RWPE2 (cell line): ENCODE results near the gene SLC35F3.

Source experiments
- ATAC-seq: fragments of 200-7000 bp; cut with Tn5 transposase; 3 replicates; pipeline ENCODE4 v1.9.1; 2021; ENCODE audit warnings: low read depth
- DNase-seq: peaks from one replicate; pipeline ENCODE4 v3.0.0-alpha.2; 2020; ENCODE audit warnings: low spot score
- H3K27ac ChIP-seq: fragments of 450-650 bp; 2 replicates; pipeline ENCODE4 v1.5.1; 2017; ENCODE audit warnings: mild to moderate bottlenecking; ENCODE audit not compliant: poor library complexity, severe bottlenecking
- H3K27me3 ChIP-seq: fragments of 250-450 bp; sonication (Bioruptor Pico); 2 replicates; pipeline ENCODE4 v1.5.1; 2021; ENCODE audit warnings: mild to moderate bottlenecking, moderate library complexity; ENCODE audit not compliant: insufficient read depth, poor library complexity, severe bottlenecking
- H3K36me3 ChIP-seq: fragments of 250-450 bp; sonication (Bioruptor Pico); 2 replicates; pipeline ENCODE4 v1.5.1; 2020; ENCODE audit warnings: low read depth, mild to moderate bottlenecking, moderate library complexity
- H3K4me1 ChIP-seq: fragments of 250-450 bp; sonication (Bioruptor Pico); 2 replicates; pipeline ENCODE4 v1.5.1; 2021; ENCODE audit warnings: mild to moderate bottlenecking, moderate library complexity; ENCODE audit not compliant: insufficient read depth, poor library complexity, severe bottlenecking
- H3K4me3 ChIP-seq: fragments of 250-450 bp; sonication (Bioruptor Pico); 2 replicates; pipeline ENCODE4 v1.5.1; 2021; ENCODE audit warnings: mild to moderate bottlenecking, moderate library complexity; ENCODE audit not compliant: severe bottlenecking
- H3K9me3 ChIP-seq: fragments of 250-450 bp; sonication (Bioruptor Pico); 2 replicates; pipeline ENCODE4 v1.5.1; 2021; ENCODE audit warnings: mild to moderate bottlenecking, moderate library complexity; ENCODE audit not compliant: severe bottlenecking
- CTCF ChIP-seq: fragments of 450-650 bp; IDR thresholded peaks from one replicate; pipeline ENCODE4 v1.5.1; 2017; ENCODE audit warnings: mild to moderate bottlenecking, moderate library complexity; ENCODE audit not compliant: poor library complexity, severe bottlenecking

Gene SLC35F3

GRCh38 chr1:234373064-234373958 is 468.8 kb downstream of the SLC35F3 start, which contains the start of gene COA6:
COA6 (plus strand) TSS chr1:234373456; CDS start chr1:234373467, 11 bp downstream.
- H3K9me3 ChIP-seq: no peaks in the 10 kb centered on the region
- ATAC-seq: peak; percentile 92
- peaks cover 26% of the 10 kb centered on the region for H3K36me3 ChIP-seq
- peak; percentile 86 for DNase-seq
- no peak for TF ChIP-seq CTCF
- H3K27me3 ChIP-seq: no peaks in the 10 kb centered on the region
- peaks cover 25% of the 10 kb centered on the region for H3K4me1 ChIP-seq
- H3K4me3 ChIP-seq: peak within 1 kb of the TSS; percentile 88
- H3K27ac ChIP-seq: peak within 1 kb of the TSS; percentile 73

GRCh38 chr1:234373959-234374254 is 469.4 kb downstream of the SLC35F3 start:
- no peak for DNase-seq
- Histone ChIP-seq H3K9me3 (no peaks in the 10 kb centered on the region), H3K27me3 (no peaks in the 10 kb centered on the region), H3K36me3 (peaks cover 26% of the 10 kb centered on the region), H3K4me1 (peaks cover 25% of the 10 kb centered on the region), H3K27ac (peak overlapping the region; percentile 73), H3K4me3 (peak overlapping the region; percentile 88)
- no peak; the same call in 2 of the 3 replicates for ATAC-seq
- TF ChIP-seq CTCF: no peak
